ENCODE results near the gene PRPF8.

DNA sequence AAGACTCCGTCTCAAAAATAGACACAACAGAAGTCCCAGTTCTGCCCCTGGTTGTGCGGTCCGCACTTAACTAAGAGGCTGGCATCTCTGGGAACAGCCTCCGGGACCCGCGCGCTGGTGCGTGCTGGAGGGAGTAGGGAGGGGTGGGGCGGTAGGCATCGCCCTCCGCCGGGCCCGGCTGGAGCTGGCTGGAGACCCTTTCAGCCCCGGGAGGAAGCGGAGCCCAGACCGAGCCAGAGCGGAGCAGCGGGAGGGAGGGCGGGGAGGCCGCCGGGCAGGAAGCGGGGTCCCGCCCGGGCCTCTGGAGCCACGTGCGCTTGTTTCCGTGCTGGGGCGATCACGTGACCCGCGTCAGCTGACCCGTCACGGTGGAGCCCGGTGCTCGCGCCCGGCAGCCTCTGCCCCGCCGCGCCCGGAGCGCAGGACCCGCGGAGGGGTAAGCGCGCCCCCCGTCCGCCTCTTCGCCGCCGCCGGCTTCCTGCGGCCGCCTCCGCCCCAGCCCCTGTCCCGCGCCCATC, 39.7 kb upstream of the PRPF8 start, which contains the start of gene WDR81:
- no peak for TF ChIP-seq YY1 (IDR thresholded peaks at IDR 0.05; ENCODE audit: insufficient read depth, insufficient read length)
- no peak for TF ChIP-seq ZNF274 (IDR thresholded peaks at IDR 0.05; ENCODE audit: low read depth, low read length)

All from NT2/D1 (cell line).